ENCODE measurements around the gene GPS1. TPM values are rescaled to one million over a fixed set of nuclear protein-coding genes. Genes with fewer than 3 reads are reported as not detected.

Gene GPS1
- total RNA-seq, 1 donor from 2014 or later = 150 TPM

- Histone ChIP-seq H3K36me3 (ENCODE audit: control insufficient read depth, insufficient read depth, low read length) (no peaks in the 10 kb centered on the region), H3K4me3 (ENCODE audit: low read depth, low read length) (no peak overlapping the region), H3K27me3 (ENCODE audit: control insufficient read depth, insufficient read depth, low read length) (no peaks in the 10 kb centered on the region)
- DNase-seq (ENCODE audit: low read depth) = no peak
- TF ChIP-seq CTCF (IDR thresholded peaks at IDR 0.05; ENCODE audit: insufficient read depth, low read length, poor library complexity, severe bottlenecking) = peak; percentile 50
Measured at GRCh38 chr17:82105882-82106687, 54.4 kb downstream of the GPS1 start.

- Histone ChIP-seq H3K4me3 (ENCODE audit: low read depth, low read length) (no peak overlapping the region), H3K27me3 (ENCODE audit: control insufficient read depth, insufficient read depth, low read length) (no peaks in the 10 kb centered on the region), H3K36me3 (ENCODE audit: control insufficient read depth, insufficient read depth, low read length) (no peaks in the 10 kb centered on the region)
- no peak for DNase-seq (ENCODE audit: low read depth)
- TF ChIP-seq CTCF (IDR thresholded peaks at IDR 0.05; ENCODE audit: insufficient read depth, low read length, poor library complexity, severe bottlenecking) = no peak
Measured at GRCh38 chr17:82106688-82107305, 55.1 kb downstream of the GPS1 start.

Other genes starting within 250 kb of the GPS1 start
- gene GCGR, start 247.7 kb upstream of the GPS1 start, total RNA-seq = not detected in 2 replicates
- 131 and 137 TPM in 2 replicates for gene MCRIP1, start 218.6 kb upstream of the GPS1 start, total RNA-seq
- gene PPP1R27, start 216.8 kb upstream of the GPS1 start, total RNA-seq = 0.38 TPM in 1 of 2 replicates, not detected in the other
- 870 and 1,165 TPM in 2 replicates for gene P4HB, start 191.4 kb upstream of the GPS1 start, total RNA-seq
- 243 and 355 TPM in 2 replicates for gene ARHGDIA, start 180.6 kb upstream of the GPS1 start, total RNA-seq
- gene ALYREF, start 160.3 kb upstream of the GPS1 start, total RNA-seq = 143 and 151 TPM in 2 replicates
- 205 and 232 TPM in 2 replicates for gene ANAPC11, start 160.2 kb upstream of the GPS1 start, total RNA-seq
- gene NPB, start 149.7 kb upstream of the GPS1 start, total RNA-seq = 1.2 and 1.9 TPM in 2 replicates
- 30.4 and 41.1 TPM in 2 replicates for gene PCYT2, start 140.5 kb upstream of the GPS1 start, total RNA-seq
- 26.4 and 31.3 TPM in 2 replicates for gene SIRT7, start 133.7 kb upstream of the GPS1 start, total RNA-seq
- gene MAFG, start 124.2 kb upstream of the GPS1 start, total RNA-seq = 39.7 and 41.1 TPM in 2 replicates
- gene PYCR1, start 114.6 kb upstream of the GPS1 start, total RNA-seq = 132 and 166 TPM in 2 replicates
- not detected in 2 replicates for gene MYADML2, start 104.7 kb upstream of the GPS1 start, total RNA-seq
- gene NOTUM, start 90.7 kb upstream of the GPS1 start, total RNA-seq = 0.17 TPM in 1 of 2 replicates, not detected in the other
- 19.5 and 26.8 TPM in 2 replicates for gene ASPSCR1, start 74.3 kb upstream of the GPS1 start, total RNA-seq
- 61.3 and 62.3 TPM in 2 replicates for gene CENPX, start 29.0 kb upstream of the GPS1 start, total RNA-seq
- gene LRRC45, start 28.6 kb upstream of the GPS1 start, total RNA-seq = 16.1 and 22.2 TPM in 2 replicates
- gene RAC3, start 20.2 kb upstream of the GPS1 start, total RNA-seq = 57.4 and 64.1 TPM in 2 replicates
- 70.8 and 73.6 TPM in 2 replicates for gene DCXR, start 14.2 kb upstream of the GPS1 start, total RNA-seq
- 72.3 and 112 TPM in 2 replicates for gene RFNG, start 87 bp upstream of the GPS1 start, total RNA-seq
- gene DUS1L, start 13.9 kb downstream of the GPS1 start, total RNA-seq = 147 and 177 TPM in 2 replicates
- gene FASN, start 46.3 kb downstream of the GPS1 start, total RNA-seq = 202 and 249 TPM in 2 replicates
- gene CCDC57, start 160.9 kb downstream of the GPS1 start, total RNA-seq = 25.5 and 27.5 TPM in 2 replicates
- 83.4 and 85.3 TPM in 2 replicates for gene SLC16A3, start 177.1 kb downstream of the GPS1 start, total RNA-seq
- gene CSNK1D, start 221.8 kb downstream of the GPS1 start, total RNA-seq = 55.1 and 61.7 TPM in 2 replicates